NCI-H1436 (cell line): ENCODE data around the gene IRF9.

Experiments used
- DNase-seq: peaks from one replicate; lab custom pipeline; 2025; lab: John Stamatoyannopoulos, UW

Gene IRF9

DNA sequence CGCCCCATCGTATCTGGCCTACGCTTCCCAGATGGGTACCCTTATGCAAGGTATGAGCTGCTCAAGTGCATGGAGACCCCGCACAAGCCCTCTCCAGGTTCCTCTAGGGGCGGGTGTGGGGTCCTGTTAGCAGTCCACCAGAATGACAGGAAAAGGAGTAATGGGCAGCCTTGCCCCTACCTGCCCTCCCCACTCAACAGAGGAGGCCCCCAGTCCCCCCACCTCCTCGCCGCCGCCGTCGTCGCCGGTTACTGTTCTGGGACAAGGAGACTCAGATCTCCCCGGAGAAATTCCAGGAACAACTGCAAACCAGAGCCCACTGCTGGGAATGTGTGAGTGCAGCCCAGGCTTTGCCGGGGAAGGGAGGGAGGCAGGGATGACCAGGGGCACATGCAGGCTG is 16.8 kb downstream of the IRF9 start:
- DNase-seq = no peak

DNA sequence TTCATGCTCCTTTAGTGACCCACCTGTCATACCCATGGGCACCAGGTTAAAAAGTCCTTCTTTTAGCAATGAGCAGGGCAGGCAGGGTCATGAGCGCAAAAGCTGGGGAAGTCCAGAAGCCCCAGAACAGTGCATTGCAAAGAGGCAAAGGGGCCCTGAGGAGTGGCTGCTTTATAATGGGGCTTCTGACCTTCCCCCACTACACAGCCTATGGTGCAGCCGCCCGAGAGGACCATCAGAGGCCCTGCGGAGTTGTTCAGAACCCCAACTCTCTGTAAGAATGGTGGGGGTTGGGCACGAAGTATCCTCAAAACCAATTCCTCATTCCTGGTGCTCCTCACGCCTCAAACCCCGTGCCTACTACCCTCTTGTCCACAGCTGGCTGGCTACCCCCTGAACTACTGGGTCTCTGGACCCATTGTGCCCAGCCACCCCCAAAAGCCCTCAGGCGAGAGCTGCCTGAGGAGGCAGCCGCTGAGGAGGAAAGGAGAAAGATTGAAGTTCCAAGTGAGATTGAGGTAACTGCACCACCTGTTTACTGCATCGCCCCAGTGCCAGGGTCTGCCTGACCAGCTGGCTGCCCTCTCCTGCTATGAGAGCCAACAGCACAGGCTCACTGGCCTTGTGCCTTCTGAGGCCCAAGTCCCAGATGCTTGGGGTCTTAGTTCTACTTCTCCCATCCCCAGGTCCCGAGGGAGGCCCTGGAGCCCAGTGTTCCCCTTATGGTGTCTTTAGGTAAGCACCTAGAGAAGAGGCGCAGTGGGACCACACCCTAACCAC is 17.5 kb downstream of the IRF9 start:
- no peak for DNase-seq

- no peak for DNase-seq
Observed at GRCh38 chr14:24179294-24179960, 18.4 kb downstream of the IRF9 start.

- no peak for DNase-seq
Observed at GRCh38 chr14:24179961-24180796, 19.1 kb downstream of the IRF9 start.

GRCh38 chr14:24181371-24182077 is 20.5 kb downstream of the IRF9 start:
- DNase-seq = no peak

- DNase-seq = no peak
Observed at GRCh38 chr14:24182110-24182882, 21.2 kb downstream of the IRF9 start.

GRCh38 chr14:24183014-24183481 is 22.0 kb downstream of the IRF9 start:
- DNase-seq = no peak

- DNase-seq = no peak
Observed at GRCh38 chr14:24184104-24184970, 23.3 kb downstream of the IRF9 start.

GRCh38 chr14:24185026-24185425 is 24.0 kb downstream of the IRF9 start:
- no peak for DNase-seq

DNA sequence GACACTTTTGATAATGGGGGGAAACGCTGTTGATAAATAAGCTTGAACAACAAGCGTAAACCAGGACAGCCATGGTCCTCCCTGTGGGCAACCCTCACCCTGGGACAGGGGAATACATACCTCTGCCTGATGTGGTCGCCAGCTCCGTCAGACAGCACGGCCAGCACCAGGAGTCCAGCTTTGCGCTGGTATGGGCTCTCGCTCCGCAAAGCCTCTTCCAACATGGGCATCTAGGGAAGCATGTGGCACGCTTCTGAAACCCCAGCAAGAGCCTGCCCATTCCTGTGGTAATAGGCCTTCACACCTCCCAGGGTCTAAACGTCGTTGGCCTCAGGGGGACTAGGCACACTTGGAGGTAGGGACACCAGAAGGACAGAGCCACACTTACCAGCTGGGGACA is 24.7 kb downstream of the IRF9 start:
- DNase-seq = no peak

DNA sequence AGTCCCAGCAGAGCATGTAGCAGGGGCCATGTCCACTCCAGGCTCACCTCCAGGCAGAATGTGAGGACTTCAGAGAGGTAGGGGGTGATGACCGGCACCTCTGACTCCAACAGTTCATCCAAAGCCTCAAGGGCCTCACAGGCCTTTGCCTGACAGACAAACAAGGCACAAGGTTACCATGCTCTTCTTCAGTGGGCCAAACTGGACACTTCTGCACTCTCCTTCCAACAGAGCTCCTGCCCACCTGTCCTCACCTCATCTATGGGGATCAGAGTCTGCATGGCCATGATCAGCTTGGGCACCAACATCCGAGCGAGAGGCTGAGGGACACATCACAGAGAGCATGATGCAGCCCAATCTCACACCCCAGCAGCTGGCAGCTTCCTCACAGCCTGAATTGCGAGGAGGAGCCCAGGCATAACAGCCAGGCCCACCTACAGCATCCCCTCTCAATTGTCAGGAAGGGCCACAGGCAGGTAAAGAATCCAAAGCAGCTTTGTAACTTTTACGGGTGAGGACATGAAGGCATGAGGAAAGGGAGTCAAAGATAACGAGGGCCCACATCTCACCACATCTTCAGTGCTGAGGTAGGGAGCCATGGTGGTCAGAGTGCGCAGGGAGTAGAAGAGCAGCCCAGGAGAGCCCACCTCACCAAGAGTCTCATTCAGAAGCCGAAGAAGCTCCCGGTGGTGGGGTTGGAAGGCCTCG is 25.9 kb downstream of the IRF9 start:
- DNase-seq = no peak

GRCh38 chr14:24187539-24187915 is 26.5 kb downstream of the IRF9 start:
- no peak for DNase-seq

DNA sequence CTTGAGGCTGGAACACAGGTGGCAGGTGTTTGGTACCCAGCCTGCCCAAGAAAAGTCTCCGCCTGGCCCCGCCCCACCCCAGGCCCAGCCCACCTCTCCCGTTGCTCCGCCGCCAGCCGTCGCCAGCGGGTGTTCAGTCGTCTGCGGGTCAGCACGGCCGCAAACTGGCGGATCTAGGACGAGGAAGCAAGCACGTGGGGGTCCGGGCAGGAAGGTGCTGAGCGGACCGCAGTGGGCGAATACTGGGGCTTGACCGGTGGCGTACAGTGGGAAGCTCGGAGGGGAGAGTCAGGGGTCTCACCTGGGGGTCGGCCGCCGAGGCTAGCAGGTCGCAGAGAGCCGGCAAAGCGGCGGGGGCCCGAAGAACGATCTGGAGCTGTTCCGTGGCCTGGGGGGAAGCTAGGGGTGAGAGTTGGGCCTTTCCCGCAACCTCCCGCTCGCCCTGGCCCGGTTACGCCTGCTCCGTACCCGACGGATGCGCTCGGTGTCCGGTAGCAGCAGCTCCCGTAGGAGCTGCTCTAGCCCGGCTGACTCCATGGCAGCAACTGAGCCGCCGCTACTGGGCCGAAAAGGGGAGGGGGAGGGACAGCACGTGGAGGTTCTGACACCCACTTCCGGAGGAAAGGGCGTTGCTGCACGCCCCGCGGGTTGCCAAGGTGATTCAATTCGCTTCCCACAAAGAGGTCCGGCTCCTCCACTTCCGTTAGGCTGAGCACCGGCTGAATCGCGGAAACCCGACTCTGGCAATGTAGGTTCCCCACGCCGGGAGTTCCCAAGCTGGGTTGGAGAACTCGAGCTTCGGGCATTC is 27.4 kb downstream of the IRF9 start, which contains the start of gene IPO4:
TSS of gene IPO4 (minus strand) at position 566 of the 808 bp plus-strand sequence. CDS start at position 537, 29 bp downstream.
- DNase-seq = peak; percentile 95

- DNase-seq = no peak
Observed at GRCh38 chr14:24189059-24189375, 28.0 kb downstream of the IRF9 start.

DNA sequence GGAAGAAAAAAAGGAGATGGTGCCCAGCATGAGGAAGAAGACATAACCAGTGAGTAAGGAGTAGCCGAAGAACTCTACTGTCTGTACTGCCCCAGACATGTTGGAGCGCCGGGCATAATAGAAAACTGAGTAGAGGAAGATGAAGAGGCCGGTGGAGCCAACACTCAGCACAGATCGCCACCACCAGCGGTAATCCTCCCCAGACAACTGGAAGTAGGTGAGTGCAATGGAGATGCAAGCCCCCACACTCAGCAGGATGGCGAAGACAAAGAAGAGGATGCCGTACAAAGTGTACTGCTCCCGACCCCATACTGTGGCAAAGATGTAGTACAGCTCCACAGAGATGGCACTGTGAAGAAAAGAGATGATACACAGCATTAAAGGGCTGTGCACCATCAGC is 28.4 kb downstream of the IRF9 start:
- no peak for DNase-seq

- no peak for DNase-seq
Observed at GRCh38 chr14:24190416-24190815, 29.4 kb downstream of the IRF9 start.

- DNase-seq = no peak
Observed at GRCh38 chr14:24192933-24193332, 31.9 kb downstream of the IRF9 start.

DNA sequence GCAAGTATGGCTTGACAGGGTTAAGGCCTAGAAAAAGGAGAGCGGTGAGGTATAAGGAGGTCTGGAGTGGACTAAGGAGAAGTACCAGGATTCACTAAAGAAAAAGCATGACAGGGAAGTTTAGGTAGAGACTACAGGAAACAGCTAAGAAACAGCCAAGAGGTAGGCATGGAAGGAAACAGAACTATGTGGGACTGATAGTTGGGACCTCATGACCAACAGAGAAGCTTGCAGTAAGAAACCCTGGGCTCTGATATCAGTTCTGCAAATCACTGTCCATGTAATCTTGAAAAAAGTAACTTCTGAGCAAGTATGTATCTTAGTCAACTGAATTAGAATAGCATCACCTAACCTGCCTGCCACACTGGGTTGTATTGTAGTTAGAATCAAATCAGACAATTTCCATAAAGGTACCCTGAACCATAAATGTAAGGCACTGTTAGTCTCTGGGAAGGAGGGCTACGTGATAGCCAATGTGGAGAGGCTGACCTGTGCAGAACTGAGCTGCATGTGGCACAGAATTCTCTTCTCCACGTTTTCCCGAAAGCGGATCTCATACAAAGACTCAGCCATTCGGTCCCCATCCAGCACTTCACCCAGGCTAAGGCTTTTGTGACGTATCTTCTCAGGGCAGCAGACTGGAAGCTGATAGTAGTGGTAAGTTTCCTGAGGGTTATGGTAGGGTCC is 33.3 kb downstream of the IRF9 start:
- DNase-seq = no peak
